GM19438 (cell line): ENCODE results near the gene RORB.
"Not testable (repeated sequence)": the region's sequence is repeated elsewhere in the genome, so short reads cannot be mapped to it uniquely, and the experiment has no call there.

Experiments
- ATAC-seq: cut with Tn5 transposase; IDR thresholded peaks from one replicate; pipeline ENCODE4 v1.9.1; 2021; ENCODE audit warnings: low read depth; ENCODE audit not compliant: unreplicated experiment

Gene RORB

DNA sequence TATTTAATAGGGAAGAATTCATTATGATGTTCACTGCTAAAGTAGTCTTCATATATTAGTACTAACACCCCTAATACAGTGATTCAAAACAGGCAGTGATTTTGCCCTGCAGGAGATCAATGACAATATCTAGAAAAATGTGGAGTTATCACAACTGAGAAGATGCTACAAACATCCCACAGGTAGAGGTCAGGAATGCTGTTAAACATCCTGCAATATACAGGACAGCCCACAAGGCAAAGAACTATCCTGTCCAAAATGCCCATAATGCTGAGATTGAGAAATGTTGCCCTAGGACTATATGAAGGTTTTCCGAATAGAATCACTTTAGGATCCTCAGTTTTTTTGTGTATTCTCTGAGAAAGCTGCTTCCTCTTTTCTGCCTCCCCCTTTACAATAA, 15.3 kb downstream of the RORB start:
- no peak for ATAC-seq

DNA sequence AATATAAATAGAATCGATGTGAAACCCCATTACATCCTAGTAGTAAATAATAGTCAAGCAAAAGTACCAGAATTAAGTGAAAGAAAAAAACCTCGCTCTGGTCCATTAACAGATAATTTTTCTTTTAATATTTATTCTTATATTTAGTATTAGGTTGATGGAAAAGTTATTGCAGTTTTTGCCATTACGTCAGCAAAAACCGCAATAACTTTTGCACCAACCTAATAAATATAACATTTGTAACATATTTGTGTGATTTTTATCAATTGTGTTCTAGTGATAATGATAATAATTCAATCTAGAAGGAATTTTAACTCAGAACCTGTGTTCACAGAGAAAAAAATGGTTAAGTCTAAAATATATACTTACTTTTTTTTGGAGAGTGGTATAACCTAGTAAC, 16.1 kb downstream of the RORB start:
- ATAC-seq, result no peak

DNA sequence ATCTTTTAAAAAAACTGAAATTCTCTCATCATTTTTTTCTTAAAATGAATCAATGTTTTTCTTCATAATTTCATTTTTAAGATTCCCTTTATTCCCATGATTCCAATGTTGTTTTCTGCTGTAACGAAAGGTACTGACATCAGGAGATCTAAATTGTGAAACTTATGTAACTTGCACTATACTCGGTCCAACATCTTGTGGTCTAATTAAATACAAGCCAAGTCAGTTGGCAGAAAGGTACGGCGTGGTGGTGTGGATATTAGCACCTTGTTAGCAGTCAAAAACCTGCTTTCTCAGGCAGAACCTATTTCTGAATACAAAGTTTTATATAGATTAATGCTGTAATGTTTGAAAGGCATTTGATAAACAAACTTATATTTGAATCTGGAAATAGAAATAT, 20.1 kb downstream of the RORB start:
- no peak for ATAC-seq

DNA sequence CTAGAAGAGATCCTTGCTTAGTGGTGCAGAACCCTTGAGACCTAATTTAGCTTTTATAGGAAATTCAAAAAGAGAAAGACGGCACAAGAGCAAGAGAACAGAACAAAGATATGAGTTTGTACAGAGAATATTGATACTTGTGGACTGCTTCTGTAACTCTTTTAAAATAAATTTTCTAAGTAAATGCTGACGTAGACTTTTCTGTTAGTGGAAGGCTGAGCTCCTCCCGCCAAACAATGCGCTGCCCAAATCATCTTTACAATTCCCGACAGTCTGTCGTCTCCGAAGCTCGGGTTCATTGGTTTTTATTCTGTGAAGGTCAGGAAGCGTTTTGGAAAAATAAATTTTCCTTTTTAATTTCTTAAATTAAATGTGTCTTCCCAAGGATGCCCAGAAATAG, 22.3 kb downstream of the RORB start:
- no peak for ATAC-seq

DNA sequence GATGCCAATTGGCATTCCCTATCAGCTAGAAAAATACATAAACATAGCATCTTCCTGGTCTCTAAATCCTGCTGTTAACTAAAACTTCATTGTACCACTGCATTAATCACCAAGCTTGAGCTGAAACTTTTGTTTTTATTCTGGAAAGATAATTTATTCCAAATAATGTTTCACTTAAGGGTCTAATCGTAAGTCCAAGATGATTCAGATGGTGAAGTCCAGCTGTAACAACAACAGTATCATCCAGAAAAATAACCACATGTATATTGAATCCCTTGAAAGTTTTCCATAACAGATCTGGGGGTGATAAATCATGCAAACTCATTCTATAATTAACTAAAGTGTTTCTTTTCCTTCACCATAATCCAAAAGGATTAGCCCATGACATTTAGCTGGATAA, 23.9 kb downstream of the RORB start:
- ATAC-seq, result no peak

DNA sequence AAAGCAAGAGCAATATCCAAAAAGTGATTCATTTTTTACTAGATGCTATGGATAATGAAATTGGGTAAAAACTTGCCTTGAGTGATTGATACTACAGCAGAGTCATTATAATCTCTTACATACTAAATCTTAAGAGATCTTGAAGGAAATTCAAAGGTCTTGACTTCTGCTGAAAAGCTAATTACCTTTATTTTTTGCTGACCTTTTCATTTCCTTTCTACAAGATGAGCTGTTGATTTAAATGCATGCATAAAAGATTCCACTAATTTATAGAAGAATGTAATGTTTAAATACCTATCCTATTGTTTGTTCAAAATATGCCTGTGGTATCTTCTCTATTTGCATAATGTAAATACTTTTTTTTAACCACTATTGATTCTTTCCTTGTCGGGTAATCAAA, 27.2 kb downstream of the RORB start:
- no peak for ATAC-seq

DNA sequence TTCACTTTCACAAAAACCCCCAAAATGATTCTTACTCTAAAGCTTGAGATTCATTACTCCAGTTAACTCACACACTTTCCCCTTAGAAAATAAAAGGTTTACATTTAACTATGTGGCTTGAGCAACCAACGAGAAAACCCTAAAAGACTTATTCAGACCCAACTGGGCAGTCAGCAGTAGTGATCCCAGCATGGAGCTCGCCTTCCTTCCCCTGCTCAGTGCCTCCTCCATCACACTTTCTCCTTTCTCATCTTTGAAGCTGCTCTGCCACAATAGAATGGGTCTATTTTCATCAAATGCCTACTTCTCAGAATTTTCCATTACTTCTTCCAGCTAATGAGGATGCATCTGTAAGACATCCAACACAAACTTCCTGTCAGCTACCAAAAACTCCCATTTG, 29.1 kb downstream of the RORB start:
- ATAC-seq, result no peak

DNA sequence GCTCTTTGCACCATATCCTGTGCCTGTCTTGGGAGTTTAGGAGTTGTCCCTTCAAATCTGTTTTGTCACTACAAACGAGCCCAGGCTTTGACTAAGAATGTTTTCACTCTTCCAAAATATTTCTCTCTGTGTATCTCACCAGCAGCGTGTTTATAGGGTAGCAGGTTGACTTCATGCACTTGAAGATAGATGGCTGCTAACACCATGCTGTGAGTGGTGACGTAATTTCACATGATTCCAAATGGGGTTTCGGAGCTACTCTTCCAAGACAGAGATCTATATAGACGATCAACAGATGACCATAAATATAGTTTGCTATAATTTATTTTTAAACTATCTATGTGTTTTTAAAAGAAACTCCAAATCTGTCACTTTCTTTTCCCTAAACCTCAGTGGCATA, 30.6 kb downstream of the RORB start:
- ATAC-seq, result no peak

DNA sequence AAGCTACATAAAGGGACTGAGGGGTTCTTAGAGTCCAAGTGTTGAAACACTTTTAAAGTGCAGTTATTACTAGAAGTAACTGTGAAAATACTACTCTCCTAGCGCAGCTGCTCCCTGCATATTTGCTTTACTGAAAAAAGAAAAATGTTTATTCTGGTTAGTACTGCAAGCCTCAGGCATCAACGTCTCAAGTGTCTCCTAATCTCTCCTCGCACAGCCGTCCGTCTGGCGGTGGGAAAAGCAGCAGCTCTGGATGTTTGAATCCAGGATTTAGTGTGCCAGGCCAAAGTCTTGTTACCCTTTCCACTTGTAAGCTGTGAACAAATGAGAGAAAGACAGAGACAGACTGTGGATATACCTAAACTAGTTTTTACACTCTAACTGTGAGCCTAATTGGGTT, 31.1 kb downstream of the RORB start:
- no peak for ATAC-seq

DNA sequence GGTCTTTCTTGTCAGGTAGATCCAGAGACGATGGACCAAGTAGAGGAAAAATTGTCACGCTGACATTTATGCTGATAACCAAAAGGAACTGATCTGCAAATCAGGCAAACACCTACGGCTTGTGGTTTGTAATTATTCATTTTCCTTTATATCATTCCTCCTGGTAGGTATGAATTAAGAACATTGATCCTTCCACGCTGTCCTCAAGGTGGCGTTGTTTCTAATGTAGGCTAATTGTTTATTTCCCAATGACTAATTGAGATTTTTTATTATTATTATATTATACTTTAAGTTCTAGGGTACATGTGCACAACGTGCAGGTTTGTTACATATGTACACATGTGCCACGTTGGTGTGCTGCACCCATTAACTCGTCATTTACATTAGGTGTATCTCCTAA, 33.3 kb downstream of the RORB start:
- not testable (repeated sequence) for ATAC-seq

DNA sequence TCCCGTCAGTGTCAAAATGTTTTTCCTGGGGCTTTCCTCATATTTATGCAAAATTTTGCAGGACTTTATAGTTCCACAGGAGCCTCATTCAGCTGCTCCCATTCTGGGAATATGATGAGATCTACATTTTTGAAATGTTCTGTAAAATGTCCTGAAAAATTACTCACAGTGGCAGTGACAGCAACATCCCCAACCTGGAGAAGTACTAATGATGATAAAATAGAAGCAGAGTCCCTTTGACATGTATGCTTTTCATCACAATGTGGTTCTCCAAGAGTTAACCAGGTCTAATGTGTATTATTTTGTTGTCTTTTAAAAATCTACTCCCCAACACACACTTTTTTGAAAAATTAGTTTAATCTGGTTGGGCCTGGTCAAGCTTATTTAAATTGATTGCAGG, 36.1 kb downstream of the RORB start:
- no peak for ATAC-seq

DNA sequence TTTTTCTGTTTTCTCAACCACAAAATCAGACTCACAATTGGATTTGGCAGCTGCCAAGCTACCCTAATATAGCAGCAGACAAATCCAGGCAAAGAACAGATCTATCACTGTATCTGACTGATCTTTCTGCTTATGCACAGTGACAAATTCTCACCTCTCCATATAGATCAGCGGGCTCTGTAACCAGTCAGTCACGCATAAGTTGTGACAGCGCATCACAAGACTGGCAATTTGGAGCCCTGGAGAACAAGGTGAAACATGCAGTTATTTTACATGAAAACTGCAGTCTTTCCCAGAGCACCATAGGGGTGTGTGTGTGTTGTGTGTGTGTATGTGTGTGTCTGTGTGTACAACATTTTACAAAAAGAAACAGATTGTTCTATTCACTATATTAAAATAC, 37.7 kb downstream of the RORB start:
- ATAC-seq, result no peak

DNA sequence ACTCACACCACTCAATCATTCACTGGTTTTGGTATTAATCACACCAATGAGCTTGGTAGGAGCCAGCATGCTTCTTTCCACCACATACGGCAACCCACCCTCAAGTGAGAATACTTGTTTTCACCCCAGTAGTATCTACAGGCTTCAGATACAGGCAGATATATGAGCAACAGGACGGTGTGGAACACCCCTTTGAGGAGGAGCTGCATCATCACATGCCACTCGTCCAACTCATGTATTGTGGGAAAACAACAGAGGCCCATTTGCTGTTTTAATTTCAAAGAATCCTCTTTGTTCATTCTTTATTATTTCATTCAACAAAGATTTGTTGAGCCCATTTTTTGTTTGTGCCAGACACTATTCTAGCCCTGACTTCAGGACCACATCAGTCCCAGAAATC, 46.0 kb downstream of the RORB start:
- no peak for ATAC-seq

DNA sequence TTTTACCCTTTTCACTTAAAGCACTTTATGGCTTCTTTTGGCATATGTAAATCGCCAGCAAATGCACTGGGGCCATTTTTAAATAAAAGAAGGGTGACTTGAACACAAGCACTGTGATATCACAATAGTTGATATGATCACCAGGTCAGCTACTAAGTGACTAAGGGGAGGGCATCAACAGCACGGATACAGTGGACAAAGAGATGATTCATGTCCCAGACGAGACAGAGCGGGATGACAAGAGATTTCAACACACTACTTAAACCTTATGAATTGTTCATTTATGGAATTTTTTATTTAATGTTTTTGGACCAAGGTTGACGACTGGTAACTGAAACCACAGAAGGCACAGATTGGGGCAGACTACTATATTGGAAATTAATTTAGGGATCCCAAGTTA, 54.1 kb downstream of the RORB start:
- no peak for ATAC-seq

DNA sequence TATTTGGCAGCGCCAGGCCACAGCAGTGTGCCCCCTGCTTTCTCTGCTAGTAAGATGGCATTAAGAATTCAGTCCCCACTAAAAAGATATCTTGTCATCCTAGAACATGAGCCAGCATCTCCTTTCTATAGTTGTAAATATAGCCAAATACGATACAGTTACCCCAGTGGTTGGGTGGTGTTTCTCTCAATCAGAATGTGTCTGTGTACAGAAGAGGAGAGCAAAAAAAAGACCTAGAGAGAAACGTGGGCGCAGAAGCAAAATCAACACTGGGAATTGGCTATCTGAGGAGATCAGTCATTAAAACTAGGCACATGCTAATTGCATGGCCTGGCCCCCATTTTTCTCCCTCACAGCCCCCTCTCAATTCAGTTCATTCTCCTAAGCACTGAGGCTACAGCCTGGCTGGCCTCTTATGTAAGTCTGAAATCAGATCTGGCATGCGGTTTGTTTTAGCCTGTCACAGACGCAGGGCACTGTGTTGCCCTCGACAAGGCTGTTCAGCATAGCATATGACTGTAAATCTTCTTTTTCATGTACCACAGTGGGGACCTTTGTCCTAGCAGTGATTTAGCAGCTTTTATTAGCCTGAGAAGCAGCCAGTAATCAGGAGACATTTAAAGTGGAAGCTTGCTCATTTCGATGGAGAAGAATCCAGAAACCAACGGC, 57.8 kb downstream of the RORB start:
- ATAC-seq, result no peak

DNA sequence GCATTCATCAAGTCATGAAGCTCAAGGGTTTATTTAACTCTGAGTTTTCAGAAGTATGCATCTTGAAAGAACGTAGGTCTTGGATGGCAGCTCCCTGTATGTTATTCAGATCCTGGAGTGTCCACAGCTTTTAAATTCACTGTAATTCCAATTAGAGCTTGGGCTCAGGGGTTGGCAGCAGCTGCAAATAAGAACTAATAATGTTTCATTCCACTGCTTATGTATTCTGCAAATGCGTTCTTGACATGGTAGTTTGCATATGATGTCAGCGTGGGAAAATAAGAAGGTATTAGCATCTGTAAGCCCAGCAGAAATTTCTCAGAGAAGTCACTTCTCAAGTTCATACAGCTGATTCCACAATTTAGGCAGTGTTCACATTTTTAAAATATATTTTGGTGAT, 58.4 kb downstream of the RORB start:
- no peak for ATAC-seq

DNA sequence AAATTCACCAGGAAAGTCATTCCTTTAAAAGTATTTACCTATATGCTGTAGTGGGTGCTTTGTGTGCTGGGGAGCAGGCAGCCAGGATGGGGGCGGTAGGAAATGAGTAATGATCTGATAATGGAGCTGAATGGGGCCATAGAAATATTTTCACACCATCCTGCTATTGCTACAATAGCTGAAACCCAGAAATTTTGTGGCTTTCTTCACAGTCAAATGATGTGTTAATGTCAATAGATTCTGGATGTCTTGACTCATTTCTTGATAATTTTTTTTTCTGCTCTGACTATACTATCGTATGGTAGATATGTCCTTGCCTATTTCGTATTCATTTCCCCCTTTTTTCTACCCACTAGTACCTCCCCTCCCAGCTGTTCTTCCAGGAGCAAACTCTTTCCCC, 59.5 kb downstream of the RORB start:
- no peak for ATAC-seq

DNA sequence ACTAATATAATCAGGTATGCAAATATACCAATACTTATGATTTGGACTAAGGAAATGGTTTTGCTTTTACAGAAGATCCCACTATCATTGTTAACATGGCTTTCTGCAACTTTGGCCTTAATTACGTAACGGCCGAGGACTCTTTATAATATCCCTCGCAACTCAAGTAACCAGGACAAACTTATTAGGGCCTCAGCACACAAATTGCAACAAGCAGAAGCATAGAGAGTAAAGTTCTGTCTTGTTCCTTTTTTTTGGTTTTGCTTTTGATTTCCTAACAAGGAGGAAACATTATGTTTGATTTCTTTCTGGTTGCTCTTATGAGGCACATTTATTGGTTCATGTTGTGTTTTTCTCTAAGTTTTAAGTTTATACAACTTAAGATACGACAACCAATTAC, 60.4 kb downstream of the RORB start:
- no peak for ATAC-seq

DNA sequence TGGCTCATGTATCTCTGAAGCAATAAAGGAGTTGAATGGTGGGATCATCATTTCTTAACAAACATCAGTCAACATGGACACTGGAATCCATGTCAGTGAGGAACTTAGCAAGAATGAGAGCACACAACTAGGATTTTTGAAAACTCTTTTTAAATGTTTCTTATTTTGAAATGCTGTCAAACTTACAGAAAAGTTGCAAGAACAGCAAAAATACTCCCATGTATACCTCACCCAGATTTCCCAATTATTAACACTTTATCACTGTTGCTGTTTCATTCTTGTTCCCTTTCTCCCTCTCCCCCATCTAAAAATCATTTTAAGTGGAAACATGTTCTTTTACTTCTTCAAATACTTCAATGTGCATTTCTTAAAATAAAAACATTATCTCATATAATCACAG, 65.5 kb downstream of the RORB start:
- ATAC-seq, result no peak

DNA sequence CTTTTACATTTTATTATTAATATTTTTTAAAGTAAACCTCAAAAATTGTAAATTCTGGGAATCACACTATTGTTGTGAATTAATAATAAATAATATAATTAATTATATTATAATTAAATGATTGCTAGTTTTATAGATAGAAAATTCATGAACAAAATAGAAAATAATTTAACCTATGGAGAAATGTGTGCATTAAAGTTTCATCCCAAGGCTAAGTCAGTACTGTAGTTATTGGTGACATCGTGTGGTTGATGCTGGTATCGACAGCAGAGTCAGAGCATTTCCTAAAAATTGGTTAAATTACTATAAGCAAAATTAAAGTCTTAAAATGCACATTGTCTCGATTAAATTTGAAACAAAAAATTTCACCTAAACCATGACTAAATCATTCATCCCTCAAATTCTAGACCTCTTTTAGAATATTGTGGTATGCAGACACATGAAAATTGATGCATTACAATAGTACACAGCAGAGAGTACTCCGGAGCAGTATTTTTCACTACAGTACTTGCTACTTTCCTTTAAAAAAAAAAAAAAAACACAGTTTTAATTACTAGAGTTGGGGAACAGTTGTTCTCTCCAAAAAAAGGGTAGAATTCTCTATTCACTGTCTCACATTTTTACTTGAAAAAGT, 73.9 kb downstream of the RORB start:
- ATAC-seq, result no peak

DNA sequence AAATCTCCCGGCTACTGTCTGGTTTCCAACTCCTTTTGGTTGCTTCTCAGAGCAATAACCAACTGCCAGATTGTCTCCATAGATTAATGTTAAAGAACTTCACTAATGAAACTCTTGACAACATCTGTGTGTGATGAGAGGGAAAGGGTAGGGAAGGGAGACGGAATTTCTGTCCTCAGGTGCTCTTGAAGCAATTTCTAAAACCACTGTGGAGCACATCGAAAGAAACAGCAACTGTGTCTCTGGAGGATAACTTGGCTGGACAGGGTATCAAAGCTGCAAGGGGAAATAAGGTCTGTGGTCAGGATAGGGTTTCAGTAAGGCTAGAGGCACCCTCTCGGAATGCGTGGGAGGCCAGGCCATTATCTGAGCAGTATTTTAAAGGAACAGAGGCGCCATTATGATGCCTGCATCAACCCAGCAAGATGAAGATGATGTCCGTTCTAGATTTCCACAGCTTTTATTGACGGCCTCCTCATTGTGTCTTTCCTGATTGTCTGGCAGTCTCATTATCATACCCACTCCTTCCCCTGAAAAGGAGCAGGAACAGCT, 76.6 kb downstream of the RORB start:
- ATAC-seq, result no peak

DNA sequence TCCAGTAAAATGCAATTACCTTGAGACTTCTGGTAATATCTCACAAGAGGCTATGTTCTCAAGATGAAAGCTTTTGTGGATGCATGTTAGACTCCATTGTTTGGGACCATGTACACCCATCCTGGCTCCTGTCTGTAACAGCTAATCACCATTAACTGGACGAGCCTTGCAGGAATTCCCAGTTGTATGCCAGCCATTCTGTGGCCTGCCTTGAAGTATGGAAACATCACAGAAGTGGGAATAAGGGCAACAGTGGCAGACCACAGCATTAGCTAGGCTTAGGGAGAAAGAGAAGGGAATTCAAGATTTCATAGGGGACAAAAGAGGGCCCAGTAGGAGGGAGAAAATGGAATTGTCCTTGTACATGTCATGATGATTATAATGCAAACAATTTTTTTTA, 79.0 kb downstream of the RORB start:
- no peak for ATAC-seq

DNA sequence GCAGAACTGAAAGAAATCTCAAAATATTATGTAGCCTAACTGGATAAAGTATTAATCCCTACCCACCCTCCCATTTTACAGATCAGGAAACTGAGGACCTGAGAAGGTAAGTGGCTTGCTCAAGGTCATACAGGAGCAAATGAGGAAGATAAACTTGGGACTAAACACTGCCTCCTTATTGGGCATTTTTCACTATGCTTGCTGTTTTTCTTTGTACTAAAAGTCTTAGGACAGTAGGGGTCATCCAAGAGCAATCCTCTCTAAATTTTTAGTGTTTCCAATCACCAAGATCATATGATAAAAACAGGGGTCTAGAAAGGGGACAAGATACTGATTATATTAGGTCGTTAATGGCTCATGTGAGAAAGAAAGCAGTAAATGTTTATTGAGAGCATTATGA, 80.8 kb downstream of the RORB start:
- ATAC-seq, result no peak
